Colonic mucosa (tissue), 4 donors: ENCODE data around the gene ARMH3. TPM values are rescaled to one million over a fixed set of nuclear protein-coding genes. Genes with fewer than 3 reads are reported as not detected.
"Not testable (repeated sequence)": the region's sequence is repeated elsewhere in the genome, so short reads cannot be mapped to it uniquely, and the experiment has no call there.

Source experiments
- DNase-seq: peaks from one replicate; pipeline ENCODE4 v3.0.0-alpha.2; 2020
- H3K27ac ChIP-seq: fragments of 200-600 bp; one replicate; pipeline ENCODE4 v1.8.0; 2021
- H3K27me3 ChIP-seq: fragments of 200-600 bp; one replicate; pipeline ENCODE4 v1.8.0; 2021
- H3K36me3 ChIP-seq: fragments of 200-600 bp; one replicate; pipeline ENCODE4 v1.8.0; 2021
- H3K4me1 ChIP-seq: fragments of 200-600 bp; one replicate; pipeline ENCODE4 v1.8.0; 2021; ENCODE audit warnings: mild to moderate bottlenecking
- H3K4me3 ChIP-seq: fragments of 200-600 bp; one replicate; pipeline ENCODE4 v1.8.0; 2021
- H3K9ac ChIP-seq, 2 donors: one replicate each; pipeline ENCODE4 v1.7.0; 2013; ENCODE audit warnings: control low read depth in 2 of 2, low read depth in 2 of 2, low read length in 2 of 2
- H3K9me3 ChIP-seq: fragments of 200-600 bp; one replicate; pipeline ENCODE4 v1.8.0; 2021
- intact Hi-C: fragments of 100-400 bp; cut with DNase I; formaldehyde crosslinking; loops from one replicate; pipeline ENCODE4 v1.14.1; 2022
- total RNA-seq, 2 donors: library from RNA; stranded (reverse); fragmentation: NEBNext Ultra II Directional in 1 of 2; extraction: Animal tissue kit (Norgen Biotek cat#: 25700) in 1 of 2; gene quantifications; one replicate each; pipeline ENCODE4 v1.2.1, GENCODE V29; 2021
- TF ChIP-seq, protein P1 (sequence below): fragments of 200-600 bp; IDR thresholded peaks from one replicate; pipeline ENCODE4 v1.8.0; 2022; ENCODE audit warnings: antibody characterized with exemption, mild to moderate bottlenecking
- donor health status: healthy.
- donor health status: DM: no; HTN: no; CAD: no.
- donor health status: DM: no; HTN: no; CAD: no.

The ARMH3 gene
- total RNA-seq, 2 donors from 2014 or later: 25.1 to 31.3 TPM

DNA sequence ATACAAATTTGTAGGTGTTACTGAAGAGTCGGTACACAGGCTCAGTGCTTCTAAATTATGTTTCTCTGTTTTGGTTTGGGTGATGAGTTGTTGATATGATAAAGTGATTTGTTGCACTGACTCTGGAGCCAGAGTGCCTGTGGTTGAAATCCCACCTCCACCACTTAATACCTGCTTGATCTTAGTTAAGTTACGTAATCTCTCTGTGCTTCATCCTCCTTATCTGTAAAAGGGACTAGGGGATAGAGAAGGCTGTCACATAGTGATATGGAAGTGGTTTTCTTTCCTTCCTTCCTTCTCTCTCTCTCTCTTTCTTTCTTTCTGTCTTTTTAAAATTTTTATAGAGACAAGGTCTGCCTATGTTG lies 8.5 kb upstream of the ARMH3 start:
- Histone ChIP-seq H3K27ac (peak overlapping the region; percentile 95), H3K27me3 (no peaks in the 10 kb centered on the region), H3K4me1 (peaks cover 25% of the 10 kb centered on the region), H3K36me3 (no peaks in the 10 kb centered on the region), H3K4me3 (no peak overlapping the region), H3K9me3 (no peaks in the 10 kb centered on the region), H3K9ac (peak overlapping the region in 1 of 2 donors; percentile 94)
- intact Hi-C loops: no loop called here
- TF ChIP-seq, protein P1, sequence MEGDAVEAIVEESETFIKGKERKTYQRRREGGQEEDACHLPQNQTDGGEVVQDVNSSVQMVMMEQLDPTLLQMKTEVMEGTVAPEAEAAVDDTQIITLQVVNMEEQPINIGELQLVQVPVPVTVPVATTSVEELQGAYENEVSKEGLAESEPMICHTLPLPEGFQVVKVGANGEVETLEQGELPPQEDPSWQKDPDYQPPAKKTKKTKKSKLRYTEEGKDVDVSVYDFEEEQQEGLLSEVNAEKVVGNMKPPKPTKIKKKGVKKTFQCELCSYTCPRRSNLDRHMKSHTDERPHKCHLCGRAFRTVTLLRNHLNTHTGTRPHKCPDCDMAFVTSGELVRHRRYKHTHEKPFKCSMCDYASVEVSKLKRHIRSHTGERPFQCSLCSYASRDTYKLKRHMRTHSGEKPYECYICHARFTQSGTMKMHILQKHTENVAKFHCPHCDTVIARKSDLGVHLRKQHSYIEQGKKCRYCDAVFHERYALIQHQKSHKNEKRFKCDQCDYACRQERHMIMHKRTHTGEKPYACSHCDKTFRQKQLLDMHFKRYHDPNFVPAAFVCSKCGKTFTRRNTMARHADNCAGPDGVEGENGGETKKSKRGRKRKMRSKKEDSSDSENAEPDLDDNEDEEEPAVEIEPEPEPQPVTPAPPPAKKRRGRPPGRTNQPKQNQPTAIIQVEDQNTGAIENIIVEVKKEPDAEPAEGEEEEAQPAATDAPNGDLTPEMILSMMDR: no peak
- DNase-seq: no peak

DNA sequence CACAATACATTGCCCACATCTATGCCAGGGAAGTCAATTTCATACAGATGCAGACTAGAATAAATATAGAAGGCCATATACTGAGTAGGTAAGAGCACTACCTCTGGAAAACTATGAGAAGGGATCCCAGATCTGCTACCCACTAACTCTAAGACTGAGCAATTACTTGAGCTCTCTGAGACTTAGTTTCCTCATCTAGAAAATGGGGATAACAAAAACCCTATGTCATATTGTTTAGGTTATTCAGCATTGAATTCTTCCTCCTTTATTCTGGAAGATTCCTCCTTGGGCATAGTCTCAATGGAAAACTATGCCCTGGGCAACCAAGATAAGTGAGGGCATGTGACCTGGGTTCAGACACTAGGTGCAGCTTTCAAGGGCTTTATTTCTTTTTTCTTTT lies 4.0 kb upstream of the ARMH3 start:
- Histone ChIP-seq H3K36me3 (no peaks in the 10 kb centered on the region), H3K27ac (no peak overlapping the region), H3K4me1 (no peaks in the 10 kb centered on the region), H3K9me3 (no peaks in the 10 kb centered on the region), H3K27me3 (no peaks in the 10 kb centered on the region), H3K4me3 (no peak overlapping the region), H3K9ac (no peak overlapping the region)
- intact Hi-C loops: no loop called here
- TF ChIP-seq, protein P1: no peak
- DNase-seq: no peak

DNA sequence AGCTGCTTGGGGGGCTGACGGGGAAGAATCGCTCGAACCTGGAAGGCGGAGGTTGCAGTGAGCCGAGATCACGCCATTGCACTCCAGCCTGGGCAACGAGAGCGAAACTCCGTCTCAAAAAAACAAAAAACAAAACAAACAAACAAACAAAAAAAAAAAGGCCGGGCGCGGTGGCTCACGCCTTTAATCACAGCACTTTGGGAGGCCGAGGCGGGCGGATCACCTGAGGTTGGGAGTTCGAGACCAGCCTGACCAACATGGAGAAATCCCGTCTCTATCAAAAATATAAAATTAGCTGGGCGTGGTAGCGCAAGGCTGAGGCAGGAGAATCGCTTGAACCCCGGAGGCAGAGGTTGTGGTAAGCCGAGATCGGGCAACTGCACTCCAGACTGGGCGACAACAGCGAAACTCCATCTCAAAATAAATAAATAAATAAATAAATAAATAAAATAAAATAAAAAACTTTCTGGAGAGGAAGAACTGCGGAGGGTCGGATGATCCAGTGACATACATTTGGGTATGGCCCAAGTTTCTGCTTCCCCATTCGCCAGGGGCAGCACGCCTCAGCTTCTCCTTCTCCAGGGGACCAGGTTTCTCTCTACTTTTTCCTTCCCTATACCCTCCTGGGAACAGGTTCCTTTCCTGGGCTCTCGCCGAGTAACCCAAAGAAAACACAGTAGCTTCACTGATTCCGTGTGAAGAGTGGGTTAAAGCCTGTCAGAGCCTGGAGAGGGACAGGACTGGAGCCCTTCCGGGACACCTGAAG lies 909 bp downstream of the ARMH3 start:
- H3K4me1 ChIP-seq, H3K36me3 ChIP-seq, H3K27me3 ChIP-seq, intact Hi-C loops, H3K9me3 ChIP-seq: not testable (repeated sequence)
- DNase-seq: peak; percentile 44
- peak overlapping the region; percentile 95 for H3K27ac ChIP-seq
- H3K4me3 ChIP-seq: peak overlapping the region; percentile 88
- H3K9ac ChIP-seq: peak overlapping the region; percentile 69 to 89

DNA sequence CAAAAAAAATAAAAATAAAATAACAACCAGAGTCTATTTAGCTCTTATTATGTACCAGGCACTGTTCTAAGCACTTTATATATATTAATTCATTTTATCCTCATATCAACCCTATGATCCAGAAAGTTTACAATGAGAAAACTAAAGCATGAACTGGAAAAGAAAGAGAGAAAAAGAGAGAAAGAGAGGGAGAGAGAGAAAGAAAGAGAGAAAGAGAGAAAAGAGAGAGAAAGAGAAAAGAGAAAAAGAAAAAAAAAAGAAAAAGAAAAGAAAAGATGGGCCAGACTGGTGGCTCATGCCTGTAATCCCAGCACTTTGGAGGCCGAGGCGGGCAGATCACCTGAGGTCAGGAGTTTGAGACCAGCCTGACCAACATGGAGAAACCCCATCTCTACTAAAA lies 9.9 kb downstream of the ARMH3 start:
- Histone ChIP-seq H3K4me1 (no peaks in the 10 kb centered on the region), H3K27ac (no peak overlapping the region), H3K27me3 (no peaks in the 10 kb centered on the region), H3K36me3 (no peaks in the 10 kb centered on the region), H3K4me3 (no peak overlapping the region), H3K9me3 (no peaks in the 10 kb centered on the region), H3K9ac (no peak overlapping the region)
- TF ChIP-seq, protein P1: no peak
- intact Hi-C loops: no loop called here
- DNase-seq: no peak

DNA sequence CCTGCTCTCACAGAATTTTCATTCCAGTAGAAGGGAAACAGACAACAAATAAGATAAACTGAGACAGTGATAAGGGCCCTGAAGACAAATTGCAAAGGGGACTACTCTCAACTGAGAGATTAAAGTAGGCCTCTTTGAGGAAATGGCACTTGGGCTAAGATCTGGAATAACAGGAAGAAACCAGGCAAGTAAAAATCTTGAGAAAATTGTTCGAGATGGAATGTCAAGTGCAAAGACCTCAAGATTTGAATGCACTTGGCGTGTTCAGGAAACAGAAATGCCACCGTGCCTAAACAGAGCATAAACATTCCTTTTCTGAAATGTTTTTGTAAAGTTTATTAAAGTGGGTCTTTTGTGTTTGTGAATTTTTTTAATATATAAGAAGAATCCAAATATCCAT lies 10.7 kb downstream of the ARMH3 start:
- H3K9ac ChIP-seq: no peak overlapping the region
- DNase-seq: no peak
- no peaks in the 10 kb centered on the region for H3K9me3 ChIP-seq
- H3K36me3 ChIP-seq: no peaks in the 10 kb centered on the region
- no peak overlapping the region for H3K27ac ChIP-seq
- H3K27me3 ChIP-seq: no peaks in the 10 kb centered on the region
- TF ChIP-seq, protein P1: no peak
- H3K4me1 ChIP-seq: no peaks in the 10 kb centered on the region
- no peak overlapping the region for H3K4me3 ChIP-seq
- intact Hi-C loops: no loop called here

DNA sequence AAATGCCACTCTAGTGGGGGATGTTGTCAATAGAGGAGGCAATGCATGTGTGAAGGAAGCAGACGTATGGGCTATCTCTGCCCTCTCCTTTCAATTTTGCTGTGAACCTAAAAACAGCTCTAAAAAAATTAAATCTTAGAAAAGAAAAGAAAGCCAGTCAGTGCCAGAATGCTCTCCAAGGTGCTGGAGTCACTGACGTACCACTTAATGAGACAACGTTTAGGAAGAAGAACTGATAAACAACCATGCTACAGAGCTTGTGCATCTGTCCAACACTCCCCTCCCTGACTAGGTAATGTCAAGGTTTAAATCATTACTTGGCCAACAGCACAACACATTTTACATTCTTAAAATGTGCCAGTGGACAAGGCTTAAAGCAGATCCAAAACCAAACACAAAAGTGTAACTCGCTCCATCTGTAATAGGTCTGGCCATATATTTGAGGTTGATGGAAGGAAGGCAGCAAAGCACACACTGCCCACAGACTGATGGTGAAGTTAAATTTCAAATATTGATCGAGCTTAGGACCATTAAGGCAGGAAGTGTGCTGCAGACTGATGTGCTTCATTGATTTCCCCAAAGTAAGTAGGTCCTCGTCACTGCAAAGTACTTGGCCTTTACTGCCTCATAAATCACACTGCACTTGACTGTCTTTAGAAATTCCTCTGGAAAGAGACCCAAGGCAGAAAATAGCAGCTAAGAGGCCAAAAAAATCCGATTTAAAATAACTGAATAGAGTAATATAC lies 15.5 kb downstream of the ARMH3 start:
- intact Hi-C loops: no loop called here
- H3K36me3 ChIP-seq: no peaks in the 10 kb centered on the region
- H3K27ac ChIP-seq: no peak overlapping the region
- H3K9me3 ChIP-seq: no peaks in the 10 kb centered on the region
- no peaks in the 10 kb centered on the region for H3K27me3 ChIP-seq
- no peaks in the 10 kb centered on the region for H3K4me1 ChIP-seq
- H3K4me3 ChIP-seq: no peak overlapping the region
- TF ChIP-seq, protein P1: no peak
- no peak for DNase-seq
- H3K9ac ChIP-seq: peak overlapping the region in 1 of 2 donors; percentile 35
